Hepatocyte (in vitro differentiated cells): ENCODE measurements around the gene WDR55.

Source experiments
- CTCF ChIP-seq: fragments of 200-600 bp; sonication (generic); IDR thresholded peaks from 2 replicates; pipeline ENCODE4 v1.5.1; 2016; ENCODE audit warnings: antibody characterized with exemption, mild to moderate bottlenecking; ENCODE audit not compliant: poor library complexity
- EZH2 ChIP-seq: fragments of 200-600 bp; sonication (generic); IDR thresholded peaks from 2 replicates; pipeline ENCODE4 v1.6.1; 2016; ENCODE audit warnings: antibody characterized with exemption, mild to moderate bottlenecking, borderline replicate concordance
- EZH2phosphoT487 ChIP-seq: fragments of 200-600 bp; sonication (generic); IDR thresholded peaks from one replicate; pipeline ENCODE4 v1.6.1; 2018; ENCODE audit warnings: antibody characterized with exemption, mild to moderate bottlenecking, low read depth, moderate library complexity; ENCODE audit not compliant: unreplicated experiment, severe bottlenecking

DNA sequence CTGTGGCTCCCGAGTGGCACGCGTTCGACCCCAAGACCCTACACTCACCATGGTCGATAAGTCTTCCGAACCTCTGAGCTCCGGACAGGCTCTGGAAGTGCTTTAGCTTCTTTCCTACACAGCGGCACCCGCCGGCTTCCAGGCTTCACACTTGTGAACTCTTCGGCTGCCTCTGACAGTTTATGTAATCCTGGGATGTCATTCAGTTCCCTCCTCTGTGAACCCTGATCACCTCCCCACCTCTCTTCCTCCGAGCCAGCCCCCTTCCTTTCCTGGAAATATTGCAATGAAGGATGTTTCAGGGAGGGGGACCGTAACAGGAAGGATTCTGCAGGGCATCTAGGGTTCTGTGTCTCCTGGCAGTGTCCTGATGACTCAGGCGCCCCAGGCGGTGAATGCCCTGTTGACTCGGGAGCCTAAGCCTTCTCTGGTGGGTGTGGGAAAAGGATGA is 31.7 kb upstream of the WDR55 start, which contains the start of gene CD14:
- no peak for TF ChIP-seq CTCF
- TF ChIP-seq EZH2phosphoT487: no peak
- no peak for TF ChIP-seq EZH2
